HG03457 (cell line): Measurements from ENCODE around the gene SMTNL1.

Source experiments
- ATAC-seq: cut with Tn5 transposase; IDR thresholded peaks from one replicate; pipeline ENCODE4 v1.9.1; 2021; ENCODE audit warnings: moderate number of reproducible peaks; ENCODE audit not compliant: unreplicated experiment

Gene SMTNL1

GRCh38 chr11:57536947-57537619 lies at the start of gene SMTNL1:
Gene SMTNL1, plus strand, starts transcription at chr11:57537595. Its CDS starts 5,048 bp downstream, at chr11:57542643.
- no peak for ATAC-seq

- ATAC-seq: no peak
Measured at GRCh38 chr11:57487920-57488659, 49.3 kb upstream of the SMTNL1 start.

- no peak for ATAC-seq
Measured at GRCh38 chr11:57490456-57491248, 46.7 kb upstream of the SMTNL1 start.

- ATAC-seq: no peak
Measured at GRCh38 chr11:57491371-57492061, 45.9 kb upstream of the SMTNL1 start.

GRCh38 chr11:57493507-57494503 lies 43.6 kb upstream of the SMTNL1 start:
- no peak for ATAC-seq

GRCh38 chr11:57496109-57496820 lies 41.1 kb upstream of the SMTNL1 start:
- no peak for ATAC-seq

- no peak for ATAC-seq
Measured at GRCh38 chr11:57497303-57498247, 39.8 kb upstream of the SMTNL1 start.

GRCh38 chr11:57498540-57498939 lies 38.9 kb upstream of the SMTNL1 start:
- no peak for ATAC-seq

- ATAC-seq: peak; percentile 85
Measured at GRCh38 chr11:57499413-57499982, 37.9 kb upstream of the SMTNL1 start.

GRCh38 chr11:57499983-57500461 lies 37.4 kb upstream of the SMTNL1 start:
- no peak for ATAC-seq

GRCh38 chr11:57500515-57500914 lies 36.9 kb upstream of the SMTNL1 start:
- no peak for ATAC-seq

GRCh38 chr11:57500926-57501325 lies 36.5 kb upstream of the SMTNL1 start:
- no peak for ATAC-seq

- no peak for ATAC-seq
Measured at GRCh38 chr11:57501953-57502352, 35.4 kb upstream of the SMTNL1 start.

GRCh38 chr11:57502376-57502775 lies 35.0 kb upstream of the SMTNL1 start:
- ATAC-seq: no peak

- no peak for ATAC-seq
Measured at GRCh38 chr11:57502870-57503269, 34.5 kb upstream of the SMTNL1 start.

- no peak for ATAC-seq
Measured at GRCh38 chr11:57504511-57504910, 32.9 kb upstream of the SMTNL1 start.

- no peak for ATAC-seq
Measured at GRCh38 chr11:57506522-57506921, 30.9 kb upstream of the SMTNL1 start.
